ENCODE data around the gene BPGM. TPM values are rescaled to one million over a fixed set of nuclear protein-coding genes. Genes with fewer than 3 reads are reported as not detected.

The BPGM gene
- total RNA-seq = 10 to 100 TPM in 7 of 8 experiments, 1 to 10 TPM in 1; 9.2 to 34.4 (median 19.8) TPM

GRCh38 chr7:134646425-134647305 lies at the start of gene BPGM:
Gene BPGM, plus strand, starts transcription at chr7:134646853. Its CDS starts 14,655 bp downstream, at chr7:134661508.
- peak; percentile 98 to 100 (median 99) for ATAC-seq (replicated peaks in 6 of 8)
- peak within 1 kb of the TSS; percentile 59 to 67 (median 62) for H3K4me3 ChIP-seq
- H3K27ac ChIP-seq = peak within 1 kb of the TSS; percentile 39 to 64
- in situ Hi-C loops (cut with MboI; ENCODE audit: low pct_unique_long_range_greater_than_20kb in 2 of 9, low sequenced_read_pairs in 9 of 9, unreplicated experiment in 9 of 9) = no loop called here
- 0 to 4% (median 0%) methylated on average over 1 to 25 of the region's 36 CpGs for WGBS, 10 experiments
- peaks cover 0 to 10% of the 10 kb centered on the region in 2 donors for H3K4me1 ChIP-seq (replicated peaks in 1 of 2)

GRCh38 chr7:134599371-134599770 lies 47.3 kb upstream of the BPGM start:
- Histone ChIP-seq H3K4me1 (replicated peaks in 1 of 2) (peaks cover 0 to 4% of the 10 kb centered on the region in 2 donors), H3K4me3 (no peak overlapping the region), H3K27ac (no peak overlapping the region)
- in situ Hi-C loops (cut with MboI; ENCODE audit: low pct_unique_long_range_greater_than_20kb in 2 of 9, low sequenced_read_pairs in 9 of 9, unreplicated experiment in 9 of 9) = no loop called here
- ATAC-seq (replicated peaks in 6 of 8) = peak in 5 of 8 experiments; percentile 78 to 96 (median 93)
- 18 to 71% (median 50%) methylated on average over 2 to 6 of the region's 6 CpGs; no CpG with 5 or more reads in 3 of the 10 experiments for WGBS, 10 experiments

GRCh38 chr7:134601459-134601858 lies 45.2 kb upstream of the BPGM start:
- no peak overlapping the region for H3K4me3 ChIP-seq
- no peak for ATAC-seq (replicated peaks in 6 of 8)
- peaks cover 0 to 4% of the 10 kb centered on the region in 2 donors for H3K4me1 ChIP-seq (replicated peaks in 1 of 2)
- WGBS, 10 experiments = 14 to 100% (median 82%) methylated on average over 1 to 3 of the region's 4 CpGs; no CpG with 5 or more reads in 2 of the 10 experiments
- no peak overlapping the region for H3K27ac ChIP-seq
- in situ Hi-C loops (cut with MboI; ENCODE audit: low pct_unique_long_range_greater_than_20kb in 2 of 9, low sequenced_read_pairs in 9 of 9, unreplicated experiment in 9 of 9) = loop anchor here in 5 of 9 experiments (10.0 to 25.0 kb wide), 4 partner anchors 87 to 167 kb away; no protein-coding TSS in a partner anchor

GRCh38 chr7:134602881-134603451 lies 43.7 kb upstream of the BPGM start:
- peak in 3 of 8 experiments; percentile 22 to 35 (median 32) for ATAC-seq (replicated peaks in 6 of 8)
- Histone ChIP-seq H3K4me1 (replicated peaks in 1 of 2) (peaks cover 0 to 4% of the 10 kb centered on the region in 2 donors), H3K27ac (no peak overlapping the region), H3K4me3 (no peak overlapping the region)
- in situ Hi-C loops (cut with MboI; ENCODE audit: low pct_unique_long_range_greater_than_20kb in 2 of 9, low sequenced_read_pairs in 9 of 9, unreplicated experiment in 9 of 9) = loop anchor here in 5 of 9 experiments (10.0 to 25.0 kb wide), 4 partner anchors 88 to 168 kb away; no protein-coding TSS in a partner anchor
- WGBS, 10 experiments = 0 to 89% (median 82%) methylated on average over 3 to 11 of the region's 11 CpGs; no CpG with 5 or more reads in 1 of the 10 experiments

- WGBS, 10 experiments = 7 to 60% (median 33%) methylated on average over 3 to 13 of the region's 14 CpGs; no CpG with 5 or more reads in 1 of the 10 experiments
- Histone ChIP-seq H3K4me3 (no peak overlapping the region), H3K4me1 (replicated peaks in 1 of 2) (no peaks in the 10 kb centered on the region), H3K27ac (no peak overlapping the region)
- in situ Hi-C loops (cut with MboI; ENCODE audit: low pct_unique_long_range_greater_than_20kb in 2 of 9, low sequenced_read_pairs in 9 of 9, unreplicated experiment in 9 of 9) = loop anchor here in 5 of 9 experiments (10.0 to 25.0 kb wide), 4 partner anchors 91 to 171 kb away; no protein-coding TSS in a partner anchor
- ATAC-seq (replicated peaks in 6 of 8) = peak; percentile 70 to 98 (median 84)
Observed at GRCh38 chr7:134605978-134606923, 40.4 kb upstream of the BPGM start.

- no peaks in the 10 kb centered on the region for H3K4me1 ChIP-seq (replicated peaks in 1 of 2)
- WGBS, 10 experiments = 72 to 94% (median 81%) methylated on average over 4 to 6 of the region's 6 CpGs; no CpG with 5 or more reads in 1 of the 10 experiments
- in situ Hi-C loops (cut with MboI; ENCODE audit: low pct_unique_long_range_greater_than_20kb in 2 of 9, low sequenced_read_pairs in 9 of 9, unreplicated experiment in 9 of 9) = loop anchor here in 4 of 9 experiments (25.0 kb wide), 2 partner anchors 99 to 174 kb away; no protein-coding TSS in a partner anchor
- no peak overlapping the region for H3K27ac ChIP-seq
- no peak for ATAC-seq (replicated peaks in 6 of 8)
- H3K4me3 ChIP-seq = no peak overlapping the region
Observed at GRCh38 chr7:134611611-134612151, 35.0 kb upstream of the BPGM start.

- Histone ChIP-seq H3K27ac (no peak overlapping the region), H3K4me1 (replicated peaks in 1 of 2) (no peaks in the 10 kb centered on the region), H3K4me3 (no peak overlapping the region)
- in situ Hi-C loops (cut with MboI; ENCODE audit: low pct_unique_long_range_greater_than_20kb in 2 of 9, low sequenced_read_pairs in 9 of 9, unreplicated experiment in 9 of 9) = loop anchor here in 4 of 9 experiments (25.0 kb wide), 2 partner anchors 100 to 175 kb away; no protein-coding TSS in a partner anchor
- ATAC-seq (replicated peaks in 6 of 8) = no peak
- 44 to 95% (median 73%) methylated on average over 1 to 2 of the region's 2 CpGs; no CpG with 5 or more reads in 4 of the 10 experiments for WGBS, 10 experiments
Observed at GRCh38 chr7:134612197-134612596, 34.5 kb upstream of the BPGM start.

- no peak overlapping the region for H3K27ac ChIP-seq
- H3K4me3 ChIP-seq = no peak overlapping the region
- ATAC-seq (replicated peaks in 6 of 8) = peak in 2 of 8 experiments; percentile 58 to 82
- in situ Hi-C loops (cut with MboI; ENCODE audit: low pct_unique_long_range_greater_than_20kb in 2 of 9, low sequenced_read_pairs in 9 of 9, unreplicated experiment in 9 of 9) = loop anchor here in 4 of 9 experiments (25.0 kb wide), 2 partner anchors 101 to 176 kb away; no protein-coding TSS in a partner anchor
- no peaks in the 10 kb centered on the region for H3K4me1 ChIP-seq (replicated peaks in 1 of 2)
- WGBS, 10 experiments = 0 to 100% (median 79%) methylated on average over 1 to 3 of the region's 3 CpGs; no CpG with 5 or more reads in 1 of the 10 experiments
Observed at GRCh38 chr7:134613623-134614347, 32.9 kb upstream of the BPGM start.

- Histone ChIP-seq H3K27ac (no peak overlapping the region), H3K4me1 (replicated peaks in 1 of 2) (peaks cover 0 to 4% of the 10 kb centered on the region in 2 donors), H3K4me3 (no peak overlapping the region)
- ATAC-seq (replicated peaks in 6 of 8) = no peak
- 10 to 75% (median 33%) methylated on average over 1 to 2 of the region's 2 CpGs; no CpG with 5 or more reads in 1 of the 10 experiments for WGBS, 10 experiments
- in situ Hi-C loops (cut with MboI; ENCODE audit: low pct_unique_long_range_greater_than_20kb in 2 of 9, low sequenced_read_pairs in 9 of 9, unreplicated experiment in 9 of 9) = loop anchor here in 4 of 9 experiments (25.0 kb wide), 2 partner anchors 104 to 179 kb away; no protein-coding TSS in a partner anchor
Observed at GRCh38 chr7:134616611-134617010, 30.0 kb upstream of the BPGM start.

- peak in 3 of 8 experiments; percentile 15 to 31 (median 30) for ATAC-seq (replicated peaks in 6 of 8)
- in situ Hi-C loops (cut with MboI; ENCODE audit: low pct_unique_long_range_greater_than_20kb in 2 of 9, low sequenced_read_pairs in 9 of 9, unreplicated experiment in 9 of 9) = loop anchor here in 4 of 9 experiments (25.0 kb wide), 2 partner anchors 107 to 182 kb away; no protein-coding TSS in a partner anchor
- 0 to 100% (median 53%) methylated on average over 1 to 5 of the region's 5 CpGs; no CpG with 5 or more reads in 2 of the 10 experiments for WGBS, 10 experiments
- Histone ChIP-seq H3K4me1 (replicated peaks in 1 of 2) (peaks cover 0 to 4% of the 10 kb centered on the region in 2 donors), H3K4me3 (no peak overlapping the region), H3K27ac (no peak overlapping the region)
Observed at GRCh38 chr7:134618756-134619530, 27.7 kb upstream of the BPGM start.
